Activated T-cell treated with anti-CD3 and anti-CD28 coated beads, Interleukin-2, amount 50 U/mL, for 4 hours (primary cell): ENCODE measurements around the gene TMA7. TPM values are rescaled to one million over a fixed set of nuclear protein-coding genes. Genes with fewer than 3 reads are reported as not detected.
"Not testable (repeated sequence)": the region's sequence is repeated elsewhere in the genome, so short reads cannot be mapped to it uniquely, and the experiment has no call there.

Experiments
- ATAC-seq, 2 donors: fragments of 200-7000 bp; cut with Tn5 transposase; one replicate each; pipeline ENCODE4 v1.10.0; 2021
- DNase-seq: peaks from one replicate; pipeline ENCODE4 v3.0.0-alpha.2; 2020
- H3K27me3 Mint-ChIP-seq: one replicate; pipeline ENCODE4 v1.8.0; 2021; ENCODE audit warnings: low read depth, mixed read lengths
- H3K36me3 Mint-ChIP-seq: one replicate; pipeline ENCODE4 v1.8.0; 2022; ENCODE audit warnings: mixed read lengths; ENCODE audit not compliant: insufficient read depth
- H3K4me1 Mint-ChIP-seq: one replicate; pipeline ENCODE4 v1.8.0; 2021; ENCODE audit warnings: low read depth, mixed read lengths
- H3K4me3 Mint-ChIP-seq: one replicate; pipeline ENCODE4 v1.8.0; 2021; ENCODE audit warnings: mild to moderate bottlenecking, moderate library complexity, mixed read lengths
- H3K9me3 Mint-ChIP-seq: one replicate; pipeline ENCODE4 v1.8.0; 2021; ENCODE audit warnings: mixed read lengths
- total RNA-seq, 3 donors: library from RNA; stranded (reverse); gene quantifications; one replicate each; pipeline ENCODE4 v1.2.1, GENCODE V29; 2021

The TMA7 gene
- total RNA-seq, 3 donors from 2014 or later: 306 to 337 (median 326) TPM

DNA sequence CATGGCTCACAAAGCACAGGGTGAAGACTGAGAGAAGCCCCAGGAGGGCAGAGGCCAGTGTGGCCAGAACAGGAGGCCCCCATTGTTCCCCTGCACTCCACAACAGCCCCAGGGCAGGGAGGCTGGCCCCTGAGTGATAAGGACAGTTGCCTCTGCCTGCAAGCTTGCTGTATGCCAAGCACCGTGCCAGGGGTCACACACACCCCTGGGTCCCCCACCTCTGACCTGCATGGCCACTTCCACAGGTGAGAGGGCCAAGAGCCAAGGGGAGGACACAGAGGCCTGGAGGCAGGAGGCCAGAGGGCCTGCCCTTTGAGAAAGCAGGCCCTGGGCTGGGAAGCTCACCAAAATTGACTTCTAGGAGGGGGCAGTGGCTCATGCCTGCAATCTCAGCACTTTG is 30.2 kb downstream of the TMA7 start:
- no peaks in the 10 kb centered on the region for H3K27me3 Mint-ChIP-seq
- DNase-seq (no peak), ATAC-seq (no peak)
- peak overlapping the region; percentile 29 for H3K4me3 Mint-ChIP-seq
- H3K9me3 Mint-ChIP-seq: no peaks in the 10 kb centered on the region
- peaks cover 69% of the 10 kb centered on the region for H3K4me1 Mint-ChIP-seq
- H3K36me3 Mint-ChIP-seq: peaks cover 22% of the 10 kb centered on the region

GRCh38 chr3:48472673-48472922 is 32.5 kb downstream of the TMA7 start:
- DNase-seq (no peak), ATAC-seq (peak; percentile 16 to 31)
- H3K4me3 Mint-ChIP-seq: peak overlapping the region; percentile 78
- H3K36me3 Mint-ChIP-seq: peaks cover 16% of the 10 kb centered on the region
- H3K9me3 Mint-ChIP-seq: no peaks in the 10 kb centered on the region
- peaks cover 69% of the 10 kb centered on the region for H3K4me1 Mint-ChIP-seq
- H3K27me3 Mint-ChIP-seq: no peaks in the 10 kb centered on the region

- peak; percentile 89 for DNase-seq
- Mint-ChIP-seq H3K4me3 (peak overlapping the region; percentile 78), H3K9me3 (no peaks in the 10 kb centered on the region), H3K36me3 (peaks cover 11% of the 10 kb centered on the region), H3K27me3 (no peaks in the 10 kb centered on the region), H3K4me1 (peaks cover 69% of the 10 kb centered on the region)
- peak; percentile 89 to 90 for ATAC-seq
Observed at GRCh38 chr3:48472923-48473616, 33.0 kb downstream of the TMA7 start.

GRCh38 chr3:48473617-48473952 is 33.5 kb downstream of the TMA7 start:
- ATAC-seq: no peak
- Mint-ChIP-seq H3K36me3 (peaks cover 10% of the 10 kb centered on the region), H3K9me3 (no peaks in the 10 kb centered on the region), H3K27me3 (no peaks in the 10 kb centered on the region), H3K4me3 (peak overlapping the region; percentile 78), H3K4me1 (peaks cover 70% of the 10 kb centered on the region)
- no peak for DNase-seq

GRCh38 chr3:48474031-48474430 is 34.0 kb downstream of the TMA7 start:
- peaks cover 70% of the 10 kb centered on the region for H3K4me1 Mint-ChIP-seq
- not testable (repeated sequence) for H3K27me3 Mint-ChIP-seq, H3K9me3 Mint-ChIP-seq, H3K4me3 Mint-ChIP-seq, DNase-seq, ATAC-seq, H3K36me3 Mint-ChIP-seq

- Mint-ChIP-seq H3K4me1 (peaks cover 70% of the 10 kb centered on the region), H3K36me3 (peaks cover 3% of the 10 kb centered on the region), H3K4me3 (no peak overlapping the region), H3K27me3 (no peaks in the 10 kb centered on the region), H3K9me3 (no peaks in the 10 kb centered on the region)
- DNase-seq (no peak), ATAC-seq (no peak)
Observed at GRCh38 chr3:48474619-48475018, 34.6 kb downstream of the TMA7 start.

DNA sequence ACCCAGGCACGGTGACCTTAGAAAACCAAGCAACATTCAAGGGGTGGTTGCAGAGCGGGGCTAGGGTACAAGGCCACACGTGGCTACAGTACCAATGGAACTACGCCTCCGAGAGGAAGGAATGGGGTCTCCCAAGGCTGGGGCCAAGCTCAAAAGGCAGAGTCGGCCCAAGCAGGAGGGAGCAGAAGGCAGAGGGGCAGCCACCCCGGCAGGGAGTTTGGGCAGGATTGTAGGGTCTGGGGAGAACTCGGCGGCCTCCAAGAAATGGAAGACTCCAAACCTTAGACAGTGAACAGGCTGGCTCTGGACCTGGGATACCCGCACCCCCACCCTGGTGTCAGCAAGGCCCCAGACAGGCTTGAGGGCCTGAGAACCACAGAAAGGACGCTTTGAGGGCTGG is 35.1 kb downstream of the TMA7 start:
- no peak overlapping the region for H3K4me3 Mint-ChIP-seq
- no peaks in the 10 kb centered on the region for H3K27me3 Mint-ChIP-seq
- ATAC-seq (no peak), DNase-seq (no peak)
- no peaks in the 10 kb centered on the region for H3K9me3 Mint-ChIP-seq
- peaks cover under 1% of the 10 kb centered on the region for H3K36me3 Mint-ChIP-seq
- H3K4me1 Mint-ChIP-seq: peaks cover 67% of the 10 kb centered on the region

DNA sequence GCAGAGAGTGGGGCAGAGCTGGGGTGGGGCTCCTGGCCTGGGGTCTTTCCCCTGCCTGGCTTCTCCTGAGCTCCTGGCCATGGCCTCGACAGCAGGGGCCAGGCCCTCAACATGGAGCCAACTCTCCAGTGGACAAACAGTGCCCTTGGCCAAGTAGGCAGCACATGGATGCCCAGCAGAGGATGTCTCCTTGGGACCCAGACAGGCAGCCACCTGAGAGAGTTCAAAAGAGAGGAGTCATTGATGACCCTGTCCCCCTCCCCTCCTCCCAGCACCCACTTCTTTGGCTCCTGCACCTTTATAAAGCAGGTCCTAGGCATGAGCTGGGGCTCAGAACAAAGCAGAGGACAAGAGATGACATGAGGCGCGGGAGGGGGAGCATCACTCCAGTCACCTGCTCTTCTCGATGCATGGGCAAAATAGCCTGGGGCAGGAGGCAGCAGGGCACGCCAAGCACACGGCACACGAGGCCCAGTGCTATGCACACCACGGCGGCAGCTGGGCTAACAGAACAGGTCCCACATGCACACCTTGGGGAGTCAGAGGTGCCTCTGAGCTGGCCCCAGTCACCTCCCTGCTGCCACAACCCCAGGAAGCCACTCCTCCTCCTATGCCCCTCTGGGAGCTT is 36.5 kb downstream of the TMA7 start:
- DNase-seq: no peak
- Mint-ChIP-seq H3K27me3 (no peaks in the 10 kb centered on the region), H3K36me3 (peaks cover 1% of the 10 kb centered on the region), H3K4me1 (peaks cover 62% of the 10 kb centered on the region), H3K4me3 (no peak overlapping the region), H3K9me3 (no peaks in the 10 kb centered on the region)
- ATAC-seq: no peak

GRCh38 chr3:48477959-48478520 is 38.0 kb downstream of the TMA7 start:
- H3K4me3 Mint-ChIP-seq: peak overlapping the region; percentile 71

GRCh38 chr3:48478626-48479555 is 38.8 kb downstream of the TMA7 start:
- H3K9me3 Mint-ChIP-seq: no peaks in the 10 kb centered on the region
- peaks cover 1% of the 10 kb centered on the region for H3K36me3 Mint-ChIP-seq
- H3K4me3 Mint-ChIP-seq: peak overlapping the region; percentile 71
- H3K27me3 Mint-ChIP-seq: no peaks in the 10 kb centered on the region
- DNase-seq (peak; percentile 34), ATAC-seq (peak; percentile 73 to 76)
- peaks cover 50% of the 10 kb centered on the region for H3K4me1 Mint-ChIP-seq

More at GRCh38 chr3:48477959-48478520, 38.0 kb downstream of the TMA7 start:
- no peak for DNase-seq
- Mint-ChIP-seq H3K36me3 (peaks cover 1% of the 10 kb centered on the region), H3K27me3 (no peaks in the 10 kb centered on the region), H3K9me3 (no peaks in the 10 kb centered on the region), H3K4me1 (peaks cover 57% of the 10 kb centered on the region)
- no peak for ATAC-seq

DNA sequence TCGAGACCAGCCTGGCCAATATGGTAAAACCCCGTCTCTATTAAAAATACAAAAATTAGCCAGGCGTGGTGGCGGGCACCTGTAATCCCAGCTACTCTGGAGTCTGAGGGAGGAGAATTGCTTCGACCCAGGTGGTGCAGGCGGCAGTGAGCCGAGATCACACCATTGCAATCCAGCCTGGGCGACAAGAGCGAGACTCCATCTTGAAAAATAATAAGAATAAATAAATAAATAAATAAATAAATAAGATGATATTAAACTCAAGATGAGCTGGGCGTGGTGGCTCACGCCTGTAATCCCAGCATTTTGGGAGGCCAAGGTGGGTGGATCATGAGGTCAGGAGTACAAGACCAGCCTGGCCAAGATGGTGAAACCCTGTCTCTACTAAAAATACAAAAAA is 40.8 kb downstream of the TMA7 start:
- not testable (repeated sequence) for H3K4me3 Mint-ChIP-seq, H3K36me3 Mint-ChIP-seq, H3K9me3 Mint-ChIP-seq, H3K27me3 Mint-ChIP-seq, DNase-seq, ATAC-seq
- H3K4me1 Mint-ChIP-seq: peaks cover 40% of the 10 kb centered on the region

DNA sequence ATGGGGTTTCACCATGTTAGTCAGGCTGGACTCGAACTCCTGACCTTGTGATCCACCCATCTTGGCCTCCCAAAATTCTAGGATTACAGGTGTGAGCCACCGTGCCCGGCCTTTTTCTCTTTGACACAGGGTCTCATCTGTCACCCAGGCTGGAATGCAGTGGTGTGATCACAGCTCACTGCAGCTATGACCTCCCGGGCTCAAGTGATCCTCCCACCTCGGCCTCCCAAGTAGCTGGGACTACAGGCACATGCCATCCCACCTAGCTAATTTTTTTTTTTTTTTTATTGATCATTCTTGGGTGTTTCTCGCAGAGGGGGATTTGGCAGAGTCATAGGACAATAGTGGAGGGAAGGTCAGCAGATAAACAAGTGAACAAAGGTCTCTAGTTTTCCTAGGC is 42.8 kb downstream of the TMA7 start:
- not testable (repeated sequence) for H3K36me3 Mint-ChIP-seq, H3K27me3 Mint-ChIP-seq, ATAC-seq, DNase-seq, H3K9me3 Mint-ChIP-seq, H3K4me3 Mint-ChIP-seq
- peaks cover 24% of the 10 kb centered on the region for H3K4me1 Mint-ChIP-seq

GRCh38 chr3:48486952-48487351 is 46.9 kb downstream of the TMA7 start:
- DNase-seq (no peak), ATAC-seq (no peak)
- no peaks in the 10 kb centered on the region for H3K9me3 Mint-ChIP-seq
- H3K36me3 Mint-ChIP-seq: no peaks in the 10 kb centered on the region
- no peak overlapping the region for H3K4me3 Mint-ChIP-seq
- no peaks in the 10 kb centered on the region for H3K27me3 Mint-ChIP-seq
- no peaks in the 10 kb centered on the region for H3K4me1 Mint-ChIP-seq

DNA sequence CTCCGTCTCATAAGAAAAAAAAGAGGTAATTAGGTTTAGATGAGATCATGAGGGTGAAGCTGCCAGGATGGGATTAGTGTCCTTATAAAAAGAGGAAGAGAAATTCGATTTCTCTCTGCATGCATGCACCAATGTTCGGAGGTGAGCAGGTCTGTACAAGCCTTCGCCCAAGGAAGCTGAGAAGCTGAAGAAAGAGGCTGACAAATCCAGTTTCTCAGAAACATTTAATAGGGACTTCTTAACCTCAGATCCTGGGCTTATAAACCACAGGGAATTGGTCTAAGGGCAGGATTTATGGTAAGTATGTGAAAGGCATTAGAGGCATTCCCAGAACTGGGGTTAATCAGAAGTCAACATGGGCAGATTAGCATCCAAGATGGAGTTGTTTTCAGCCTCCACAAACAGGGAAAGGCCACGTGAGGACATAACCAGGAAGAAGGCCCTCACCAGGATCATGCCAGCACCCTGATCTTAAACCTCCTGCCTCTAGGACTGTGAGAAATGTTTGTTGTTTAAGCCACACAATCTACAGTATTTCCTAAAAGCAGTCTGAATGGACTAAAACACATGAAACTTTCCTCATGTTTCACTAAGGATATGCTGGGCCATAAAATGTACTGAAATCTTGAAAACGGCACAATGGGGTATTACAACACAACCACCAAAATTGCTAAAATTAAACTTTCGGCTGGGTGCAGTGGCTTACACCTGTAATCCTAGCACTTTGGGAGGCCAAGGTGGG is 52.6 kb downstream of the TMA7 start:
- H3K9me3 Mint-ChIP-seq: no peaks in the 10 kb centered on the region
- peaks cover 1% of the 10 kb centered on the region for H3K4me1 Mint-ChIP-seq
- no peak overlapping the region for H3K4me3 Mint-ChIP-seq
- DNase-seq (no peak), ATAC-seq (no peak)
- peaks cover 10% of the 10 kb centered on the region for H3K36me3 Mint-ChIP-seq
- no peaks in the 10 kb centered on the region for H3K27me3 Mint-ChIP-seq
